H9 (cell line): ENCODE results near the gene SMYD2. TPM values are rescaled to one million over a fixed set of nuclear protein-coding genes. Genes with fewer than 3 reads are reported as not detected.

ENCODE experiments used
- DNase-seq: peaks from one replicate; pipeline ENCODE4 v3.0.0-alpha.2; 2017
- H2AFZ ChIP-seq: one replicate; pipeline ENCODE4 v1.6.1; 2013; ENCODE audit warnings: mild to moderate bottlenecking, low read length, control low read depth, moderate library complexity
- H2AK5ac ChIP-seq: 2 replicates; pipeline ENCODE4 v1.6.1; 2013; ENCODE audit warnings: low read length, control low read depth, mixed read lengths; ENCODE audit not compliant: insufficient read length
- H2BK120ac ChIP-seq: one replicate; pipeline ENCODE4 v1.6.1; 2013; ENCODE audit warnings: low read depth, mild to moderate bottlenecking, low read length, control low read depth, inconsistent platforms; ENCODE audit not compliant: poor library complexity, severe bottlenecking
- H2BK12ac ChIP-seq: 2 replicates; pipeline ENCODE4 v1.6.1; 2013; ENCODE audit warnings: low read length, control low read depth, mixed read lengths, low read depth; ENCODE audit not compliant: insufficient read length
- H2BK15ac ChIP-seq: 2 replicates; pipeline ENCODE4 v1.6.1; 2013; ENCODE audit warnings: low read depth, low read length, control low read depth
- H2BK20ac ChIP-seq: one replicate; pipeline ENCODE4 v1.6.1; 2013; ENCODE audit warnings: low read depth, mild to moderate bottlenecking, low read length, control low read depth, inconsistent platforms; ENCODE audit not compliant: poor library complexity, severe bottlenecking
- H2BK5ac ChIP-seq: 2 replicates; pipeline ENCODE4 v1.6.1; 2013; ENCODE audit warnings: low read length, control low read depth, mixed read lengths; ENCODE audit not compliant: insufficient read length
- H3K14ac ChIP-seq: 2 replicates; pipeline ENCODE4 v1.6.1; 2013; ENCODE audit warnings: low read length, control low read depth; ENCODE audit not compliant: insufficient read depth
- H3K18ac ChIP-seq: 2 replicates; pipeline ENCODE4 v1.6.1; 2013; ENCODE audit warnings: low read depth, mild to moderate bottlenecking, mixed read lengths, low read length, control low read depth; ENCODE audit not compliant: insufficient read length
- H3K23ac ChIP-seq: 2 replicates; pipeline ENCODE4 v1.6.1; 2013; ENCODE audit warnings: low read length, control low read depth, mixed read lengths, low read depth; ENCODE audit not compliant: insufficient read length
- H3K23me2 ChIP-seq: 2 replicates; pipeline ENCODE4 v1.6.1; 2013; ENCODE audit warnings: low read depth, mild to moderate bottlenecking, mixed read lengths, low read length, control low read depth; ENCODE audit not compliant: insufficient read length, poor library complexity, severe bottlenecking
- H3K27ac ChIP-seq: 2 replicates; pipeline ENCODE4 v1.5.1; 2013; ENCODE audit warnings: low read length, control low read depth, mixed read lengths, low read depth; ENCODE audit not compliant: insufficient read length
- H3K27me3 ChIP-seq: 2 replicates; pipeline ENCODE4 v1.6.1; 2013; ENCODE audit warnings: low read length, control low read depth, inconsistent platforms; ENCODE audit not compliant: insufficient read depth
- H3K4ac ChIP-seq: 2 replicates; pipeline ENCODE4 v1.6.1; 2013; ENCODE audit warnings: low read depth, mild to moderate bottlenecking, control low read depth, inconsistent platforms, low read length, moderate library complexity
- H3K4me1 ChIP-seq: 2 replicates; pipeline ENCODE4 v1.6.1; 2013; ENCODE audit warnings: low read length, control low read depth, inconsistent platforms; ENCODE audit not compliant: insufficient read depth
- H3K4me2 ChIP-seq: 2 replicates; pipeline ENCODE4 v1.6.1; 2013; ENCODE audit warnings: low read length, control low read depth, mixed read lengths; ENCODE audit not compliant: insufficient read length, insufficient read depth
- H3K56ac ChIP-seq: 2 replicates; pipeline ENCODE4 v1.6.1; 2013; ENCODE audit warnings: low read depth, mild to moderate bottlenecking, mixed read lengths, low read length, control low read depth; ENCODE audit not compliant: insufficient read length
- H3K79me1 ChIP-seq: 2 replicates; pipeline ENCODE4 v1.6.1; 2013; ENCODE audit warnings: low read depth, mild to moderate bottlenecking, moderate library complexity, low read length, control low read depth, inconsistent platforms; ENCODE audit not compliant: insufficient read depth, poor library complexity, severe bottlenecking
- H3K79me2 ChIP-seq: 2 replicates; pipeline ENCODE4 v1.6.1; 2013; ENCODE audit warnings: low read length, control low read depth, inconsistent platforms; ENCODE audit not compliant: insufficient read depth
- H3K9ac ChIP-seq: 2 replicates; pipeline ENCODE4 v1.6.1; 2013; ENCODE audit warnings: low read length, control low read depth, mixed read lengths; ENCODE audit not compliant: insufficient read length; ENCODE audit errors: extremely low read depth
- H3K9me3 ChIP-seq: one replicate; pipeline ENCODE4 v1.6.1; 2013; ENCODE audit warnings: low read depth, low read length, inconsistent platforms; ENCODE audit not compliant: control insufficient read depth
- H3T11ph ChIP-seq: one replicate; pipeline ENCODE4 v1.6.1; 2013; ENCODE audit warnings: mild to moderate bottlenecking, low read length, control low read depth, inconsistent platforms
- H4K20me1 ChIP-seq: one replicate; pipeline ENCODE4 v1.6.1; 2013; ENCODE audit not compliant: control insufficient read depth, insufficient read length, insufficient read depth
- H4K5ac ChIP-seq: 2 replicates; pipeline ENCODE4 v1.6.1; 2013; ENCODE audit warnings: low read depth, mild to moderate bottlenecking, mixed read lengths, low read length, control low read depth; ENCODE audit not compliant: insufficient read length
- H4K8ac ChIP-seq: replicated peaks from 2 replicates; pipeline ENCODE4 v1.6.1; 2013; ENCODE audit warnings: low read length, control low read depth, mixed read lengths, low read depth; ENCODE audit not compliant: insufficient read length
- H4K91ac ChIP-seq: 2 replicates; pipeline ENCODE4 v1.6.1; 2013; ENCODE audit warnings: low read depth, mild to moderate bottlenecking, moderate library complexity, mixed read lengths, low read length, control low read depth; ENCODE audit not compliant: insufficient read length
- H3K27ac Mint-ChIP-seq, 3 experiments: 2 replicates in 2 of 3; 3 replicates in 1 of 3; pipeline ENCODE4 v1.8.0; 2020 to 2021; ENCODE audit warnings: mixed read lengths in 3 of 3, mild to moderate bottlenecking in 1 of 3, moderate library complexity in 1 of 3
- H3K27me3 Mint-ChIP-seq: 2 replicates; pipeline ENCODE4 v1.8.0; 2021; ENCODE audit warnings: low read depth, mild to moderate bottlenecking, moderate library complexity, mixed read lengths
- H3K36me3 Mint-ChIP-seq, 3 experiments: 2 replicates in 2 of 3; 3 replicates in 1 of 3; pipeline ENCODE4 v1.8.0; 2020 to 2021; ENCODE audit warnings: low read depth in 3 of 3, mixed read lengths in 3 of 3; ENCODE audit not compliant: insufficient read depth in 1 of 3
- H3K4me1 Mint-ChIP-seq, 2 experiments: 2 replicates each; pipeline ENCODE4 v1.8.0; 2020; ENCODE audit warnings: mixed read lengths in 2 of 2
- H3K4me3 Mint-ChIP-seq, 2 experiments: 2 replicates in 1 of 2; 3 replicates in 1 of 2; pipeline ENCODE4 v1.8.0; 2020 to 2021; ENCODE audit warnings: mild to moderate bottlenecking in 2 of 2, mixed read lengths in 2 of 2, moderate library complexity in 1 of 2
- H3K9me3 Mint-ChIP-seq, 2 experiments: 2 replicates in 1 of 2; 3 replicates in 1 of 2; pipeline ENCODE4 v1.8.0; 2020; ENCODE audit warnings: mild to moderate bottlenecking in 2 of 2, mixed read lengths in 2 of 2, moderate library complexity in 1 of 2
- WGBS: extraction: QIAGEN DNeasy Blood & Tissue Kit; methylation state at CpG from one replicate; pipeline ENCODE4 v1.1.7; 2013; ENCODE audit warnings: missing lambda C conversion rate, low lambda C conversion rate, mixed read lengths; ENCODE audit not compliant: insufficient read length; ENCODE audit errors: extremely low coverage; 5-methylcytosine and 5-hydroxymethylcytosine counted together
- total RNA-seq: library from RNA; stranded (reverse); gene quantifications from 2 replicates; pipeline ENCODE4 v1.2.1, GENCODE V29; 2021
- TF ChIP-seq, protein P1 (sequence below): fragments of 200-600 bp; sonication (generic); conservative IDR thresholded peaks from 3 replicates; pipeline ENCODE4 v1.8.0; 2021; ENCODE audit warnings: antibody characterized with exemption, mild to moderate bottlenecking

Gene SMYD2
- total RNA-seq, 1 experiment from 2014 or later: 10.9 TPM

GRCh38 chr1:214312530-214313051, 31.6 kb downstream of the SMYD2 start:
- no peak overlapping the region for H2BK5ac ChIP-seq
- H2BK20ac ChIP-seq: no peak overlapping the region
- TF ChIP-seq, protein P1, sequence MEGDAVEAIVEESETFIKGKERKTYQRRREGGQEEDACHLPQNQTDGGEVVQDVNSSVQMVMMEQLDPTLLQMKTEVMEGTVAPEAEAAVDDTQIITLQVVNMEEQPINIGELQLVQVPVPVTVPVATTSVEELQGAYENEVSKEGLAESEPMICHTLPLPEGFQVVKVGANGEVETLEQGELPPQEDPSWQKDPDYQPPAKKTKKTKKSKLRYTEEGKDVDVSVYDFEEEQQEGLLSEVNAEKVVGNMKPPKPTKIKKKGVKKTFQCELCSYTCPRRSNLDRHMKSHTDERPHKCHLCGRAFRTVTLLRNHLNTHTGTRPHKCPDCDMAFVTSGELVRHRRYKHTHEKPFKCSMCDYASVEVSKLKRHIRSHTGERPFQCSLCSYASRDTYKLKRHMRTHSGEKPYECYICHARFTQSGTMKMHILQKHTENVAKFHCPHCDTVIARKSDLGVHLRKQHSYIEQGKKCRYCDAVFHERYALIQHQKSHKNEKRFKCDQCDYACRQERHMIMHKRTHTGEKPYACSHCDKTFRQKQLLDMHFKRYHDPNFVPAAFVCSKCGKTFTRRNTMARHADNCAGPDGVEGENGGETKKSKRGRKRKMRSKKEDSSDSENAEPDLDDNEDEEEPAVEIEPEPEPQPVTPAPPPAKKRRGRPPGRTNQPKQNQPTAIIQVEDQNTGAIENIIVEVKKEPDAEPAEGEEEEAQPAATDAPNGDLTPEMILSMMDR: no peak
- no peak overlapping the region for H4K8ac ChIP-seq
- no peak overlapping the region for H4K5ac ChIP-seq
- no peak overlapping the region for H2BK15ac ChIP-seq
- H3K9ac ChIP-seq: no peak overlapping the region
- Mint-ChIP-seq H3K27me3 (peaks cover 74% of the 10 kb centered on the region), H3K9me3 (no peaks in the 10 kb centered on the region), H3K4me3 (no peak overlapping the region), H3K4me1 (peaks cover 45 to 46% of the 10 kb centered on the region in 2 experiments), H3K36me3 (no peaks in the 10 kb centered on the region; a peak in 2 of 7 replicates), H3K27ac (no peak overlapping the region)
- no peak overlapping the region for H2AK5ac ChIP-seq
- no peaks in the 10 kb centered on the region for H4K20me1 ChIP-seq
- no peak overlapping the region for H4K91ac ChIP-seq
- no peaks in the 10 kb centered on the region for H3K79me2 ChIP-seq
- H3T11ph ChIP-seq: no peak overlapping the region
- no peak for DNase-seq
- H3K23me2 ChIP-seq: no peaks in the 10 kb centered on the region
- no peak overlapping the region for H2BK12ac ChIP-seq
- no peak overlapping the region for H3K23ac ChIP-seq
- no peak overlapping the region for H3K4me2 ChIP-seq
- H3K14ac ChIP-seq: no peak overlapping the region
- WGBS: no CpG with 5 or more reads among the region's 10 CpGs
- H3K27ac ChIP-seq: no peak overlapping the region
- H3K4ac ChIP-seq: no peak overlapping the region
- H2BK120ac ChIP-seq: no peak overlapping the region
- peaks cover 18% of the 10 kb centered on the region for H3K27me3 ChIP-seq
- no peaks in the 10 kb centered on the region for H3K9me3 ChIP-seq
- no peak overlapping the region for H3K56ac ChIP-seq
- no peaks in the 10 kb centered on the region for H3K79me1 ChIP-seq
- peaks cover 6% of the 10 kb centered on the region; the same call in 1 of the 2 replicates for H3K4me1 ChIP-seq
- H2AFZ ChIP-seq: no peak overlapping the region
- no peak overlapping the region for H3K18ac ChIP-seq
